ENCODE measurements around the gene QSER1. TPM values are rescaled to one million over a fixed set of nuclear protein-coding genes. Genes with fewer than 3 reads are reported as not detected.

QSER1 gene
- total RNA-seq, 1 experiment from 2014 or later = 48.0 TPM

DNA sequence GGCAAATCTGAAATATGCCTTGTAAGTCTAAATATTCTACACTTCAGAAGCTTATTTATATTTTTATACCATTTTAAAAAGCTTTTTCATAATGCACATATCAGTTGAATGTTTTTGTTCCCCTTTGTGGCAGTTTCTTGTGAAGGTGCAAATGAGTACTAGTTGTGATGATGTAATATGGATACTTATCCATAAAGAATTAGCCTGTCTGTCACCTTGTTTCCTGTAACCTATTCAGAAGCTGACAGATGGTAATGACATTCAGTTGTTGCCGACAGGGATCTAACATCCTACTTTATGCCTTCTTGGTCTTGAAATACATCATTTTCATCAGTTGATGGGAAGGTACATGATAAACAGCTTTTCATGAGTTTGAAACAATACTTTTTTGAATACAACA lies 2.9 kb downstream of the QSER1 start:
- Histone ChIP-seq H3K9me3 (ENCODE audit: control insufficient read depth in 1 of 2, insufficient read depth in 1 of 2, low read depth in 1 of 2, low read length in 2 of 2) (no peaks in the 10 kb centered on the region), H2AFZ (ENCODE audit: low read depth, low read length, poor library complexity, severe bottlenecking) (no peak overlapping the region), H3K4me3 (replicated peaks in 1 of 2; ENCODE audit: low read depth in 1 of 2, low read length in 2 of 2) (no peak overlapping the region), H4K20me1 (ENCODE audit: insufficient read depth) (peaks cover 5% of the 10 kb centered on the region), H3K9ac (ENCODE audit: low read length) (no peak overlapping the region), H3K4me2 (ENCODE audit: low read length) (no peak overlapping the region; the same call in 1 of the 2 replicates), H3K36me3 (ENCODE audit: control insufficient read depth in 1 of 2, insufficient read depth in 2 of 2, low read length in 2 of 2) (peaks cover 2 to 9% of the 10 kb centered on the region in 2 experiments; a peak in 1 of 4 replicates), H3K79me2 (ENCODE audit: insufficient read depth, low read length) (peaks cover 74% of the 10 kb centered on the region), H3K9me2 (ENCODE audit: insufficient read depth) (no peaks in the 10 kb centered on the region), H3K27ac (ENCODE audit: low read depth, low read length) (no peak overlapping the region), H3K27me3 (ENCODE audit: insufficient read depth, low read length) (no peaks in the 10 kb centered on the region), H3K4me1 (ENCODE audit: control insufficient read depth in 1 of 2, insufficient read depth in 2 of 2, low read length in 2 of 2) (peaks cover 0 to 19% of the 10 kb centered on the region in 2 experiments; a peak in 3 of 4 replicates)
- ChIA-PET CTCF (no interaction called here), POLR2A (no interaction called here), RAD21 (ENCODE audit: low non-redundant PET in 1 of 2, low total read pairs in 2 of 2, uncharacterized antibody in 2 of 2, unreplicated experiment in 2 of 2) (no interaction called here)
- TF ChIP-seq SIN3A (IDR thresholded peaks at IDR 0.05; ENCODE audit: low read depth) (no peak), RAD21 (IDR thresholded peaks at IDR 0.05; ENCODE audit: low read depth) (no peak), SRF (IDR thresholded peaks at IDR 0.05; ENCODE audit: low read depth) (no peak), YY1 (IDR thresholded peaks at IDR 0.05; ENCODE audit: extremely low read depth, insufficient replicate concordance, low read depth, low read length) (no peak), POLR2AphosphoS5 (IDR thresholded peaks at IDR 0.05; ENCODE audit: low read depth, low read length) (no peak)
- TF ChIP-seq, protein P1, sequence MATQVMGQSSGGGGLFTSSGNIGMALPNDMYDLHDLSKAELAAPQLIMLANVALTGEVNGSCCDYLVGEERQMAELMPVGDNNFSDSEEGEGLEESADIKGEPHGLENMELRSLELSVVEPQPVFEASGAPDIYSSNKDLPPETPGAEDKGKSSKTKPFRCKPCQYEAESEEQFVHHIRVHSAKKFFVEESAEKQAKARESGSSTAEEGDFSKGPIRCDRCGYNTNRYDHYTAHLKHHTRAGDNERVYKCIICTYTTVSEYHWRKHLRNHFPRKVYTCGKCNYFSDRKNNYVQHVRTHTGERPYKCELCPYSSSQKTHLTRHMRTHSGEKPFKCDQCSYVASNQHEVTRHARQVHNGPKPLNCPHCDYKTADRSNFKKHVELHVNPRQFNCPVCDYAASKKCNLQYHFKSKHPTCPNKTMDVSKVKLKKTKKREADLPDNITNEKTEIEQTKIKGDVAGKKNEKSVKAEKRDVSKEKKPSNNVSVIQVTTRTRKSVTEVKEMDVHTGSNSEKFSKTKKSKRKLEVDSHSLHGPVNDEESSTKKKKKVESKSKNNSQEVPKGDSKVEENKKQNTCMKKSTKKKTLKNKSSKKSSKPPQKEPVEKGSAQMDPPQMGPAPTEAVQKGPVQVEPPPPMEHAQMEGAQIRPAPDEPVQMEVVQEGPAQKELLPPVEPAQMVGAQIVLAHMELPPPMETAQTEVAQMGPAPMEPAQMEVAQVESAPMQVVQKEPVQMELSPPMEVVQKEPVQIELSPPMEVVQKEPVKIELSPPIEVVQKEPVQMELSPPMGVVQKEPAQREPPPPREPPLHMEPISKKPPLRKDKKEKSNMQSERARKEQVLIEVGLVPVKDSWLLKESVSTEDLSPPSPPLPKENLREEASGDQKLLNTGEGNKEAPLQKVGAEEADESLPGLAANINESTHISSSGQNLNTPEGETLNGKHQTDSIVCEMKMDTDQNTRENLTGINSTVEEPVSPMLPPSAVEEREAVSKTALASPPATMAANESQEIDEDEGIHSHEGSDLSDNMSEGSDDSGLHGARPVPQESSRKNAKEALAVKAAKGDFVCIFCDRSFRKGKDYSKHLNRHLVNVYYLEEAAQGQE (IDR thresholded peaks at IDR 0.05; ENCODE audit: low read depth) = no peak
- intact Hi-C loops (cut with micrococcal nuclease) = no loop called here
- BruUV-seq (replicated peaks) = no TSS peak
- ATAC-seq (no peak), DNase-seq (ENCODE audit: low read depth, low spot score) (no peak)

DNA sequence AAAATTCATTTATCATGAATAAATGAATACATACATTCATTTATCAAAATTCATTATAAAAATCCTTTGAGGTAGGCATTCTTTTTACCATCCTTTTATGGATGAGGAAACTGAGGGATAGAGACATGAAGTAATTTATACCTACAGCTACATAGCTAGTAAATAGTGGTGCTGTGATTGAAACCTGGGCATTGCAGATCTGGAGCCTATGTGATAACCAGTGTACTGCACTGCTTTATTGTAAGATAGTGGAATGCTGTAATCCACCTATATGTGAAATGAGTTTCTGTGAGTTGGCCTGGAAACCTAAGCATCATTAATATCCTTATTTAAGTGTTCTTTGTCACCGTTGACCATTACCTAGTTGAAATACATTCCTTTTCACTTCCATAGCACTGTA lies 4.5 kb downstream of the QSER1 start:
- no peak overlapping the region for H3K9ac ChIP-seq (ENCODE audit: low read length)
- intact Hi-C loops (cut with micrococcal nuclease) = no loop called here
- H3K27ac ChIP-seq (ENCODE audit: low read depth, low read length) = no peak overlapping the region
- ChIA-PET RAD21 (ENCODE audit: low non-redundant PET in 1 of 2, low total read pairs in 2 of 2, uncharacterized antibody in 2 of 2, unreplicated experiment in 2 of 2) (no interaction called here), CTCF (no interaction called here), POLR2A (no interaction called here)
- H3K4me1 ChIP-seq (ENCODE audit: control insufficient read depth in 1 of 2, insufficient read depth in 2 of 2, low read length in 2 of 2) = peaks cover 0 to 11% of the 10 kb centered on the region in 2 experiments; a peak in 3 of 4 replicates
- no TSS peak for BruUV-seq (replicated peaks)
- H4K20me1 ChIP-seq (ENCODE audit: insufficient read depth) = peaks cover 14% of the 10 kb centered on the region
- TF ChIP-seq SRF (IDR thresholded peaks at IDR 0.05; ENCODE audit: low read depth) (no peak), FOSL1 (IDR thresholded peaks at IDR 0.05; ENCODE audit: low read depth) (no peak), EZH2 (IDR thresholded peaks at IDR 0.05) (no peak), JUND (IDR thresholded peaks at IDR 0.05) (no peak), EZH2phosphoT487 (IDR thresholded peaks at IDR 0.05; ENCODE audit: borderline replicate concordance) (no peak)
- TF ChIP-seq, protein P1 (IDR thresholded peaks at IDR 0.05; ENCODE audit: low read depth) = no peak
- TF ChIP-seq, protein P2, sequence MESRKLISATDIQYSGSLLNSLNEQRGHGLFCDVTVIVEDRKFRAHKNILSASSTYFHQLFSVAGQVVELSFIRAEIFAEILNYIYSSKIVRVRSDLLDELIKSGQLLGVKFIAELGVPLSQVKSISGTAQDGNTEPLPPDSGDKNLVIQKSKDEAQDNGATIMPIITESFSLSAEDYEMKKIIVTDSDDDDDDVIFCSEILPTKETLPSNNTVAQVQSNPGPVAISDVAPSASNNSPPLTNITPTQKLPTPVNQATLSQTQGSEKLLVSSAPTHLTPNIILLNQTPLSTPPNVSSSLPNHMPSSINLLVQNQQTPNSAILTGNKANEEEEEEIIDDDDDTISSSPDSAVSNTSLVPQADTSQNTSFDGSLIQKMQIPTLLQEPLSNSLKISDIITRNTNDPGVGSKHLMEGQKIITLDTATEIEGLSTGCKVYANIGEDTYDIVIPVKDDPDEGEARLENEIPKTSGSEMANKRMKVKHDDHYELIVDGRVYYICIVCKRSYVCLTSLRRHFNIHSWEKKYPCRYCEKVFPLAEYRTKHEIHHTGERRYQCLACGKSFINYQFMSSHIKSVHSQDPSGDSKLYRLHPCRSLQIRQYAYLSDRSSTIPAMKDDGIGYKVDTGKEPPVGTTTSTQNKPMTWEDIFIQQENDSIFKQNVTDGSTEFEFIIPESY (IDR thresholded peaks at IDR 0.05; ENCODE audit: extremely low read depth, insufficient replicate concordance, low read length) = no peak
- H3K4me2 ChIP-seq (ENCODE audit: low read length) = no peak overlapping the region
- no peaks in the 10 kb centered on the region for H3K9me3 ChIP-seq (ENCODE audit: control insufficient read depth in 1 of 2, insufficient read depth in 1 of 2, low read depth in 1 of 2, low read length in 2 of 2)
- no peak overlapping the region for H2AFZ ChIP-seq (ENCODE audit: low read depth, low read length, poor library complexity, severe bottlenecking)
- no peaks in the 10 kb centered on the region for H3K9me2 ChIP-seq (ENCODE audit: insufficient read depth)
- peaks cover 90% of the 10 kb centered on the region for H3K79me2 ChIP-seq (ENCODE audit: insufficient read depth, low read length)
- ATAC-seq (no peak), DNase-seq (ENCODE audit: low read depth, low spot score) (no peak)
- H3K36me3 ChIP-seq (ENCODE audit: control insufficient read depth in 1 of 2, insufficient read depth in 2 of 2, low read length in 2 of 2) = peaks cover 2 to 9% of the 10 kb centered on the region in 2 experiments; a peak in 1 of 4 replicates
- H3K4me3 ChIP-seq (replicated peaks in 1 of 2; ENCODE audit: low read depth in 1 of 2, low read length in 2 of 2) = no peak overlapping the region
- no peaks in the 10 kb centered on the region for H3K27me3 ChIP-seq (ENCODE audit: insufficient read depth, low read length)
